WTC11 (cell line): ENCODE data around the gene MYBPC1. TPM values are rescaled to one million over a fixed set of nuclear protein-coding genes. Genes with fewer than 3 reads are reported as not detected.

Experiments used
- ATAC-seq: fragments of 200-7000 bp; cut with Tn5 transposase; 2 replicates; pipeline ENCODE4 v1.10.0; 2021; ENCODE audit warnings: mild to moderate bottlenecking, moderate library complexity
- CTCF ChIA-PET: fragments of 300-600 bp; sonication (Branson Sonifier 250); formaldehyde crosslinking; loops from one replicate; lab custom pipeline; 2021; ENCODE audit warnings: antibody characterized with exemption; lab: Charles Lee
- POLR2A ChIA-PET: fragments of 350-600 bp; sonication (Branson Sonifier 250); formaldehyde crosslinking; loops from one replicate; lab custom pipeline; 2021; ENCODE audit warnings: antibody characterized with exemption; lab: Charles Lee
- DNase-seq: peaks from one replicate; pipeline ENCODE4 v3.0.0; 2021; ENCODE audit warnings: low spot score
- H3K27ac Mint-ChIP-seq: 2 replicates; pipeline ENCODE4 v1.8.0; 2021; ENCODE audit warnings: mixed read lengths
- H3K27me3 Mint-ChIP-seq: 2 replicates; pipeline ENCODE4 v1.8.0; 2021; ENCODE audit warnings: low read depth, mild to moderate bottlenecking, moderate library complexity, mixed read lengths
- H3K36me3 Mint-ChIP-seq: 2 replicates; pipeline ENCODE4 v1.8.0; 2021; ENCODE audit warnings: mixed read lengths
- H3K4me1 Mint-ChIP-seq: 2 replicates; pipeline ENCODE4 v1.8.0; 2022; ENCODE audit warnings: mixed read lengths
- H3K4me3 Mint-ChIP-seq: 2 replicates; pipeline ENCODE4 v1.8.0; 2021; ENCODE audit warnings: mild to moderate bottlenecking, moderate library complexity, mixed read lengths
- H3K9me3 Mint-ChIP-seq: 2 replicates; pipeline ENCODE4 v1.8.0; 2021; ENCODE audit warnings: mixed read lengths
- MXD4 ChIP-seq: fragments of 250-450 bp; sonication (Bioruptor Pico); IDR thresholded peaks from 2 replicates; pipeline ENCODE4 v1.8.0; 2021; ENCODE audit warnings: mild to moderate bottlenecking, moderate library complexity, borderline replicate concordance
- MYBL2 ChIP-seq: sonication (generic); formaldehyde crosslinking; IDR thresholded peaks from 2 replicates; pipeline ENCODE4 v1.8.1; 2023; ENCODE audit warnings: mild to moderate bottlenecking, moderate library complexity, missing genetic modification reagents
- OVOL2 ChIP-seq: fragments of 250-450 bp; sonication (Bioruptor Pico); IDR thresholded peaks from 2 replicates; pipeline ENCODE4 v1.9.0; 2021; ENCODE audit warnings: mild to moderate bottlenecking, borderline replicate concordance
- ZNF317 ChIP-seq: sonication (generic); formaldehyde crosslinking; IDR thresholded peaks from 2 replicates; pipeline ENCODE4 v1.8.1; 2023; ENCODE audit warnings: low read depth, mild to moderate bottlenecking, moderate library complexity, missing genetic modification reagents, borderline replicate concordance
- ZNF423 ChIP-seq: fragments of 250-450 bp; sonication (Bioruptor Pico); IDR thresholded peaks from 2 replicates; pipeline ENCODE4 v2.1.2; 2022; ENCODE audit warnings: mild to moderate bottlenecking, moderate library complexity
- total RNA-seq: library from RNA; stranded (reverse); gene quantifications from 3 replicates; pipeline ENCODE4 v1.2.3, GENCODE V29; 2021
- TF ChIP-seq, protein P1 (sequence below): sonication (generic); formaldehyde crosslinking; IDR thresholded peaks from 2 replicates; pipeline ENCODE4 v1.8.1; 2023; ENCODE audit warnings: mild to moderate bottlenecking, missing genetic modification reagents
- TF ChIP-seq, protein P2 (sequence below): sonication (generic); formaldehyde crosslinking; IDR thresholded peaks from 2 replicates; pipeline ENCODE4 v1.8.1; 2022; ENCODE audit warnings: missing genetic modification reagents, borderline replicate concordance
- TF ChIP-seq, protein P3 (sequence below): fragments of 250-450 bp; sonication (Bioruptor Pico); IDR thresholded peaks from 2 replicates; pipeline ENCODE4 v1.9.0; 2021; ENCODE audit warnings: mild to moderate bottlenecking, borderline replicate concordance
- TF ChIP-seq, protein P4 (sequence below): fragments of 250-450 bp; sonication (Bioruptor Pico); IDR thresholded peaks from 2 replicates; pipeline ENCODE4 v1.9.0; 2021; ENCODE audit warnings: mild to moderate bottlenecking
- TF ChIP-seq, protein P5 (sequence below): sonication (generic); formaldehyde crosslinking; IDR thresholded peaks from 2 replicates; pipeline ENCODE4 v1.8.0; 2023; ENCODE audit warnings: missing genetic modification reagents, mild to moderate bottlenecking, borderline replicate concordance
- TF ChIP-seq, protein P6 (sequence below): sonication (generic); formaldehyde crosslinking; IDR thresholded peaks from 2 replicates; pipeline ENCODE4 v1.8.1; 2023; ENCODE audit warnings: mild to moderate bottlenecking, missing genetic modification reagents, moderate library complexity
- TF ChIP-seq, protein P7 (sequence below): fragments of 250-450 bp; sonication (Bioruptor Pico); IDR thresholded peaks from 2 replicates; pipeline ENCODE4 v2.1.2; 2022; ENCODE audit warnings: mild to moderate bottlenecking, moderate library complexity
- TF ChIP-seq, protein P8 (sequence below): sonication (generic); formaldehyde crosslinking; IDR thresholded peaks from 2 replicates; pipeline ENCODE4 v1.8.1; 2022; ENCODE audit warnings: low read depth, mild to moderate bottlenecking, moderate library complexity, missing genetic modification reagents, borderline replicate concordance
- TF ChIP-seq, protein P9 (sequence below): sonication (generic); formaldehyde crosslinking; IDR thresholded peaks from 2 replicates; pipeline ENCODE4 v1.8.1; 2022; ENCODE audit warnings: mild to moderate bottlenecking, missing genetic modification reagents, moderate library complexity, borderline replicate concordance

Gene MYBPC1
- total RNA-seq, 1 experiment from 2014 or later, result not detected

DNA sequence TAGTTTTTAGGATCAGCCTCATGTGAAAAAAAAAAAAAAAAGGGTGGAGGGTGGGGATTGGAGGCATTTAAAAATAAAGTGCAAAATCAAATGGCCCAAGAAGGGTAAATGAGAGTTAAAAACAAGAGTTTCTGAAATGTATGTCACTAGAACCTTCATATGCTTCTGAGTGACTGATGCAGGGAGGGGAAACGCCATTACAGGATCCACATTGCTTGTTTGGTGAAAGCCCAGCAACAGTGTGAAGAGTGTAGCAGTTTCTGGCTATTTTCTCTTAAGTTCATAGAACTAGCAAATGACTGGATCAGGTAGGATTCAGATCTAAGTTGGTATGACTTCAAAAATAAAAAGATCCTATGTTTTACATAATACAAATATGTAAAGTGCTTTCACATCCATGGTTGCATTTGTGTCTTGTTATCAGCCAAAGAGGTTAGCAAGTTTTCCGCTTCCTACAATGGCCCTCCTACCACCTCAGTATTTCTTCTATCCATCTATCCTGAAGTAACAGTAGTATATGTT, 105.6 kb downstream of the MYBPC1 start:
- Mint-ChIP-seq H3K27ac (no peak overlapping the region), H3K4me3 (no peak overlapping the region), H3K9me3 (no peaks in the 10 kb centered on the region), H3K27me3 (peaks cover 19% of the 10 kb centered on the region), H3K36me3 (no peaks in the 10 kb centered on the region), H3K4me1 (peaks cover 39% of the 10 kb centered on the region)
- no peak for ATAC-seq
- DNase-seq, result no peak
- CTCF ChIA-PET, result no interaction called here
- POLR2A ChIA-PET, result no interaction called here
- no peak for TF ChIP-seq MXD4 (CRISPR knock-in tag)
- TF ChIP-seq, protein P1, sequence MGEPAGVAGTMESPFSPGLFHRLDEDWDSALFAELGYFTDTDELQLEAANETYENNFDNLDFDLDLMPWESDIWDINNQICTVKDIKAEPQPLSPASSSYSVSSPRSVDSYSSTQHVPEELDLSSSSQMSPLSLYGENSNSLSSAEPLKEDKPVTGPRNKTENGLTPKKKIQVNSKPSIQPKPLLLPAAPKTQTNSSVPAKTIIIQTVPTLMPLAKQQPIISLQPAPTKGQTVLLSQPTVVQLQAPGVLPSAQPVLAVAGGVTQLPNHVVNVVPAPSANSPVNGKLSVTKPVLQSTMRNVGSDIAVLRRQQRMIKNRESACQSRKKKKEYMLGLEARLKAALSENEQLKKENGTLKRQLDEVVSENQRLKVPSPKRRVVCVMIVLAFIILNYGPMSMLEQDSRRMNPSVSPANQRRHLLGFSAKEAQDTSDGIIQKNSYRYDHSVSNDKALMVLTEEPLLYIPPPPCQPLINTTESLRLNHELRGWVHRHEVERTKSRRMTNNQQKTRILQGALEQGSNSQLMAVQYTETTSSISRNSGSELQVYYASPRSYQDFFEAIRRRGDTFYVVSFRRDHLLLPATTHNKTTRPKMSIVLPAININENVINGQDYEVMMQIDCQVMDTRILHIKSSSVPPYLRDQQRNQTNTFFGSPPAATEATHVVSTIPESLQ (CRISPR knock-in tag), result no peak
- TF ChIP-seq, all 79 proteins: peak for 0

DNA sequence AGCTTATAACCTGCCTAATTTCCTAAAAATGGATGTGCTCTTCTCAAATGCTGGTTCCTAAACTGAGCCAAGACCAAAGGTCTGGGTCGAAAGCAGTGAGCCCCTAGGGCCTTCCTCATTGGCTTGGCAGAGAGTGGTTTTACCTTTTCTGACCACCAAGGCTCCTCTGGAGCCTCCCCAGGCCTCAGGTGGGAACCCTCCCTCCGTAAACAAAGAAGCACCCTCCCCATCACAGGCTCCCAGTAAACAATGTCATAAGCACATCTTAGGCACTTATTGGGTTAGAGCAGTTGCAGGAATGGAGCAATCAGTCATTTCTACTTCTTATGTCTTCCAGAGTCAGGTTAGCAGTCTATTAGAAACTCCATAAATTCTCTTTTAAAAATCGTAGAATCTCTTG, 108.7 kb downstream of the MYBPC1 start:
- ChIA-PET POLR2A (no interaction called here), CTCF (no interaction called here)
- no peak overlapping the region for H3K27ac Mint-ChIP-seq
- TF ChIP-seq, protein P2, sequence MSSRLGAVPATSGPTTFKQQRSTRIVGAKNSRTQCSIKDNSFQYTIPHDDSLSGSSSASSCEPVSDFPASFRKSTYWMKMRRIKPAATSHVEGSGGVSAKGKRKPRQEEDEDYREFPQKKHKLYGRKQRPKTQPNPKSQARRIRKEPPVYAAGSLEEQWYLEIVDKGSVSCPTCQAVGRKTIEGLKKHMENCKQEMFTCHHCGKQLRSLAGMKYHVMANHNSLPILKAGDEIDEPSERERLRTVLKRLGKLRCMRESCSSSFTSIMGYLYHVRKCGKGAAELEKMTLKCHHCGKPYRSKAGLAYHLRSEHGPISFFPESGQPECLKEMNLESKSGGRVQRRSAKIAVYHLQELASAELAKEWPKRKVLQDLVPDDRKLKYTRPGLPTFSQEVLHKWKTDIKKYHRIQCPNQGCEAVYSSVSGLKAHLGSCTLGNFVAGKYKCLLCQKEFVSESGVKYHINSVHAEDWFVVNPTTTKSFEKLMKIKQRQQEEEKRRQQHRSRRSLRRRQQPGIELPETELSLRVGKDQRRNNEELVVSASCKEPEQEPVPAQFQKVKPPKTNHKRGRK (CRISPR knock-in tag), result no peak
- TF ChIP-seq OVOL2 (CRISPR knock-in tag) (no peak), MYBL2 (CRISPR knock-in tag) (no peak), ZNF317 (no peak), ZNF423 (no peak)
- TF ChIP-seq, protein P3, sequence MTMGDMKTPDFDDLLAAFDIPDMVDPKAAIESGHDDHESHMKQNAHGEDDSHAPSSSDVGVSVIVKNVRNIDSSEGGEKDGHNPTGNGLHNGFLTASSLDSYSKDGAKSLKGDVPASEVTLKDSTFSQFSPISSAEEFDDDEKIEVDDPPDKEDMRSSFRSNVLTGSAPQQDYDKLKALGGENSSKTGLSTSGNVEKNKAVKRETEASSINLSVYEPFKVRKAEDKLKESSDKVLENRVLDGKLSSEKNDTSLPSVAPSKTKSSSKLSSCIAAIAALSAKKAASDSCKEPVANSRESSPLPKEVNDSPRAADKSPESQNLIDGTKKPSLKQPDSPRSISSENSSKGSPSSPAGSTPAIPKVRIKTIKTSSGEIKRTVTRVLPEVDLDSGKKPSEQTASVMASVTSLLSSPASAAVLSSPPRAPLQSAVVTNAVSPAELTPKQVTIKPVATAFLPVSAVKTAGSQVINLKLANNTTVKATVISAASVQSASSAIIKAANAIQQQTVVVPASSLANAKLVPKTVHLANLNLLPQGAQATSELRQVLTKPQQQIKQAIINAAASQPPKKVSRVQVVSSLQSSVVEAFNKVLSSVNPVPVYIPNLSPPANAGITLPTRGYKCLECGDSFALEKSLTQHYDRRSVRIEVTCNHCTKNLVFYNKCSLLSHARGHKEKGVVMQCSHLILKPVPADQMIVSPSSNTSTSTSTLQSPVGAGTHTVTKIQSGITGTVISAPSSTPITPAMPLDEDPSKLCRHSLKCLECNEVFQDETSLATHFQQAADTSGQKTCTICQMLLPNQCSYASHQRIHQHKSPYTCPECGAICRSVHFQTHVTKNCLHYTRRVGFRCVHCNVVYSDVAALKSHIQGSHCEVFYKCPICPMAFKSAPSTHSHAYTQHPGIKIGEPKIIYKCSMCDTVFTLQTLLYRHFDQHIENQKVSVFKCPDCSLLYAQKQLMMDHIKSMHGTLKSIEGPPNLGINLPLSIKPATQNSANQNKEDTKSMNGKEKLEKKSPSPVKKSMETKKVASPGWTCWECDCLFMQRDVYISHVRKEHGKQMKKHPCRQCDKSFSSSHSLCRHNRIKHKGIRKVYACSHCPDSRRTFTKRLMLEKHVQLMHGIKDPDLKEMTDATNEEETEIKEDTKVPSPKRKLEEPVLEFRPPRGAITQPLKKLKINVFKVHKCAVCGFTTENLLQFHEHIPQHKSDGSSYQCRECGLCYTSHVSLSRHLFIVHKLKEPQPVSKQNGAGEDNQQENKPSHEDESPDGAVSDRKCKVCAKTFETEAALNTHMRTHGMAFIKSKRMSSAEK (CRISPR knock-in tag), result no peak
- TF ChIP-seq, protein P4, sequence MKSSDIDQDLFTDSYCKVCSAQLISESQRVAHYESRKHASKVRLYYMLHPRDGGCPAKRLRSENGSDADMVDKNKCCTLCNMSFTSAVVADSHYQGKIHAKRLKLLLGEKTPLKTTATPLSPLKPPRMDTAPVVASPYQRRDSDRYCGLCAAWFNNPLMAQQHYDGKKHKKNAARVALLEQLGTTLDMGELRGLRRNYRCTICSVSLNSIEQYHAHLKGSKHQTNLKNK (CRISPR knock-in tag), result no peak
- TF ChIP-seq, protein P5, sequence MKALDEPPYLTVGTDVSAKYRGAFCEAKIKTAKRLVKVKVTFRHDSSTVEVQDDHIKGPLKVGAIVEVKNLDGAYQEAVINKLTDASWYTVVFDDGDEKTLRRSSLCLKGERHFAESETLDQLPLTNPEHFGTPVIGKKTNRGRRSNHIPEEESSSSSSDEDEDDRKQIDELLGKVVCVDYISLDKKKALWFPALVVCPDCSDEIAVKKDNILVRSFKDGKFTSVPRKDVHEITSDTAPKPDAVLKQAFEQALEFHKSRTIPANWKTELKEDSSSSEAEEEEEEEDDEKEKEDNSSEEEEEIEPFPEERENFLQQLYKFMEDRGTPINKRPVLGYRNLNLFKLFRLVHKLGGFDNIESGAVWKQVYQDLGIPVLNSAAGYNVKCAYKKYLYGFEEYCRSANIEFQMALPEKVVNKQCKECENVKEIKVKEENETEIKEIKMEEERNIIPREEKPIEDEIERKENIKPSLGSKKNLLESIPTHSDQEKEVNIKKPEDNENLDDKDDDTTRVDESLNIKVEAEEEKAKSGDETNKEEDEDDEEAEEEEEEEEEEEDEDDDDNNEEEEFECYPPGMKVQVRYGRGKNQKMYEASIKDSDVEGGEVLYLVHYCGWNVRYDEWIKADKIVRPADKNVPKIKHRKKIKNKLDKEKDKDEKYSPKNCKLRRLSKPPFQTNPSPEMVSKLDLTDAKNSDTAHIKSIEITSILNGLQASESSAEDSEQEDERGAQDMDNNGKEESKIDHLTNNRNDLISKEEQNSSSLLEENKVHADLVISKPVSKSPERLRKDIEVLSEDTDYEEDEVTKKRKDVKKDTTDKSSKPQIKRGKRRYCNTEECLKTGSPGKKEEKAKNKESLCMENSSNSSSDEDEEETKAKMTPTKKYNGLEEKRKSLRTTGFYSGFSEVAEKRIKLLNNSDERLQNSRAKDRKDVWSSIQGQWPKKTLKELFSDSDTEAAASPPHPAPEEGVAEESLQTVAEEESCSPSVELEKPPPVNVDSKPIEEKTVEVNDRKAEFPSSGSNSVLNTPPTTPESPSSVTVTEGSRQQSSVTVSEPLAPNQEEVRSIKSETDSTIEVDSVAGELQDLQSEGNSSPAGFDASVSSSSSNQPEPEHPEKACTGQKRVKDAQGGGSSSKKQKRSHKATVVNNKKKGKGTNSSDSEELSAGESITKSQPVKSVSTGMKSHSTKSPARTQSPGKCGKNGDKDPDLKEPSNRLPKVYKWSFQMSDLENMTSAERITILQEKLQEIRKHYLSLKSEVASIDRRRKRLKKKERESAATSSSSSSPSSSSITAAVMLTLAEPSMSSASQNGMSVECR, result no peak
- TF ChIP-seq, protein P6, sequence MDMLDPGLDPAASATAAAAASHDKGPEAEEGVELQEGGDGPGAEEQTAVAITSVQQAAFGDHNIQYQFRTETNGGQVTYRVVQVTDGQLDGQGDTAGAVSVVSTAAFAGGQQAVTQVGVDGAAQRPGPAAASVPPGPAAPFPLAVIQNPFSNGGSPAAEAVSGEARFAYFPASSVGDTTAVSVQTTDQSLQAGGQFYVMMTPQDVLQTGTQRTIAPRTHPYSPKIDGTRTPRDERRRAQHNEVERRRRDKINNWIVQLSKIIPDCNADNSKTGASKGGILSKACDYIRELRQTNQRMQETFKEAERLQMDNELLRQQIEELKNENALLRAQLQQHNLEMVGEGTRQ (CRISPR knock-in tag), result no peak
- TF ChIP-seq, protein P7, sequence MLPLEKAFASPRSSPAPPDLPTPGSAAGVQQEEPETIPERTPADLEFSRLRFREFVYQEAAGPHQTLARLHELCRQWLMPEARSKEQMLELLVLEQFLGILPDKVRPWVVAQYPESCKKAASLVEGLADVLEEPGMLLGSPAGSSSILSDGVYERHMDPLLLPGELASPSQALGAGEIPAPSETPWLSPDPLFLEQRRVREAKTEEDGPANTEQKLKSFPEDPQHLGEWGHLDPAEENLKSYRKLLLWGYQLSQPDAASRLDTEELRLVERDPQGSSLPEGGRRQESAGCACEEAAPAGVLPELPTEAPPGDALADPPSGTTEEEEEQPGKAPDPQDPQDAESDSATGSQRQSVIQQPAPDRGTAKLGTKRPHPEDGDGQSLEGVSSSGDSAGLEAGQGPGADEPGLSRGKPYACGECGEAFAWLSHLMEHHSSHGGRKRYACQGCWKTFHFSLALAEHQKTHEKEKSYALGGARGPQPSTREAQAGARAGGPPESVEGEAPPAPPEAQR (CRISPR knock-in tag), result no peak
- TF ChIP-seq, protein P8, sequence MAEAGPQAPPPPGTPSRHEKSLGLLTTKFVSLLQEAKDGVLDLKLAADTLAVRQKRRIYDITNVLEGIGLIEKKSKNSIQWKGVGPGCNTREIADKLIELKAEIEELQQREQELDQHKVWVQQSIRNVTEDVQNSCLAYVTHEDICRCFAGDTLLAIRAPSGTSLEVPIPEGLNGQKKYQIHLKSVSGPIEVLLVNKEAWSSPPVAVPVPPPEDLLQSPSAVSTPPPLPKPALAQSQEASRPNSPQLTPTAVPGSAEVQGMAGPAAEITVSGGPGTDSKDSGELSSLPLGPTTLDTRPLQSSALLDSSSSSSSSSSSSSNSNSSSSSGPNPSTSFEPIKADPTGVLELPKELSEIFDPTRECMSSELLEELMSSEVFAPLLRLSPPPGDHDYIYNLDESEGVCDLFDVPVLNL, result no peak
- TF ChIP-seq, protein P9, sequence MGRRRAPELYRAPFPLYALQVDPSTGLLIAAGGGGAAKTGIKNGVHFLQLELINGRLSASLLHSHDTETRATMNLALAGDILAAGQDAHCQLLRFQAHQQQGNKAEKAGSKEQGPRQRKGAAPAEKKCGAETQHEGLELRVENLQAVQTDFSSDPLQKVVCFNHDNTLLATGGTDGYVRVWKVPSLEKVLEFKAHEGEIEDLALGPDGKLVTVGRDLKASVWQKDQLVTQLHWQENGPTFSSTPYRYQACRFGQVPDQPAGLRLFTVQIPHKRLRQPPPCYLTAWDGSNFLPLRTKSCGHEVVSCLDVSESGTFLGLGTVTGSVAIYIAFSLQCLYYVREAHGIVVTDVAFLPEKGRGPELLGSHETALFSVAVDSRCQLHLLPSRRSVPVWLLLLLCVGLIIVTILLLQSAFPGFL (CRISPR knock-in tag), result no peak

More for the DNA sequence above, 108.7 kb downstream of the MYBPC1 start:
- Mint-ChIP-seq H3K36me3 (0 out of 2 replicates have a peak, but pooled peaks cover 3% of the 10 kb centered on the region), H3K4me1 (peaks cover 30% of the 10 kb centered on the region), H3K9me3 (no peaks in the 10 kb centered on the region), H3K27me3 (no peaks in the 10 kb centered on the region; the same call in 1 of the 2 replicates), H3K4me3 (no peak overlapping the region)
- DNase-seq, result no peak
- ATAC-seq, result peak; percentile 92
